Hepatic stellate cell (primary cell): ENCODE measurements around the gene LOXHD1.

Experiments used
- DNase-seq: peaks from one replicate; pipeline ENCODE4 v3.0.0; 2011; ENCODE audit warnings: low spot score

LOXHD1 gene

GRCh38 chr18:46445522-46446313, 211.3 kb downstream of the LOXHD1 start:
- no peak for DNase-seq

- no peak for DNase-seq
Measured at GRCh38 chr18:46439037-46439436, 218.0 kb downstream of the LOXHD1 start.

- no peak for DNase-seq
Measured at GRCh38 chr18:46437061-46437460, 220.0 kb downstream of the LOXHD1 start.

- DNase-seq, result no peak
Measured at GRCh38 chr18:46436621-46437020, 220.4 kb downstream of the LOXHD1 start.

- no peak for DNase-seq
Measured at GRCh38 chr18:46435031-46435430, 222.0 kb downstream of the LOXHD1 start.

- no peak for DNase-seq
Measured at GRCh38 chr18:46434629-46435028, 222.4 kb downstream of the LOXHD1 start.

- DNase-seq, result no peak
Measured at GRCh38 chr18:46433121-46433826, 223.7 kb downstream of the LOXHD1 start.

- DNase-seq, result no peak
Measured at GRCh38 chr18:46431522-46432171, 225.4 kb downstream of the LOXHD1 start.

GRCh38 chr18:46429649-46430224, 227.3 kb downstream of the LOXHD1 start:
- no peak for DNase-seq

- no peak for DNase-seq
Measured at GRCh38 chr18:46429130-46429529, 227.9 kb downstream of the LOXHD1 start.

- no peak for DNase-seq
Measured at GRCh38 chr18:46428368-46428767, 228.7 kb downstream of the LOXHD1 start.

- DNase-seq, result no peak
Measured at GRCh38 chr18:46427216-46427995, 229.6 kb downstream of the LOXHD1 start.
